ENCODE results near the gene ST7. TPM values are rescaled to one million over a fixed set of nuclear protein-coding genes. Genes with fewer than 3 reads are reported as not detected.

Gene ST7
- total RNA-seq (2021; ENCODE audit: unreplicated experiment) (19.6 TPM), Bru-seq, nascent RNA (percentile 76 among the genes with signal in this experiment), BruChase-seq, experiment 1, labeled RNA remaining after a 2-hour chase (percentile 64 among the genes with signal in this experiment), BruChase-seq, experiment 2, labeled RNA remaining after a 6-hour chase (percentile 66 among the genes with signal in this experiment)
- 14.3 TPM for polyA plus RNA-seq (2012; ENCODE audit: insufficient read length)
- long read RNA-seq, transcript ST7-202 (16 exons, 2,142 nt): major isoform, 6 of 37 reads
- long read RNA-seq, partial matches to known transcripts: 12 of 37 reads
- long read RNA-seq, other reads (novel, unspliced or antisense): 12 of 37 reads

- in situ Hi-C loops (cut with HindIII; ENCODE audit: low pct_unique_long_range_greater_than_20kb, low sequenced_read_pairs): no loop called here
- Histone ChIP-seq H3K27me3 (ENCODE audit: control insufficient read depth, insufficient read depth, low read length) (no peaks in the 10 kb centered on the region), H3K9me3 (ENCODE audit: control insufficient read depth, insufficient read depth, low read depth, low read length) (no peaks in the 10 kb centered on the region), H3K36me3 (ENCODE audit: control insufficient read depth, insufficient read depth, low read length) (no peaks in the 10 kb centered on the region; the same call in 1 of the 2 replicates), H3K4me1 (ENCODE audit: control insufficient read depth, insufficient read depth, low read length) (peaks cover 38% of the 10 kb centered on the region), H3K27ac (ENCODE audit: low read length) (peak within 1 kb of the TSS; percentile 95), H3K4me3 (ENCODE audit: low read depth in 2 of 2, low read length in 2 of 2) (peak within 1 kb of the TSS; percentile 87 to 91)
- TF ChIP-seq POLR2AphosphoS5 (IDR thresholded peaks at IDR 0.05; ENCODE audit: low read depth, low read length): no peak; the same call in 1 of the 2 replicates
- TF ChIP-seq TCF7L2 (IDR thresholded peaks at IDR 0.05; ENCODE audit: low read depth, low read length): no peak
- TF ChIP-seq CTCF (IDR thresholded peaks at IDR 0.05): no peak
- TF ChIP-seq SIN3A (IDR thresholded peaks at IDR 0.05; ENCODE audit: borderline replicate concordance, insufficient read depth, low read depth, low read length): no peak
- TF ChIP-seq REST (IDR thresholded peaks at IDR 0.05; ENCODE audit: insufficient read depth in 1 of 2, low read depth in 2 of 2, low read length in 1 of 2): no peak
- BruUV-seq (replicated peaks): no TSS peak
- intact Hi-C loops (cut with micrococcal nuclease; ENCODE audit: unreplicated experiment): loop anchor here (5.0 kb wide), 1 partner anchor 59 kb away; no protein-coding TSS in a partner anchor
- peak; percentile 60 for DNase-seq (ENCODE audit: low read depth, low spot score)
- ATAC-seq: peak; percentile 78
- POLR2A ChIA-PET: no interaction called here
- CTCF ChIA-PET: no interaction called here
Observed at GRCh38 chr7:116953372-116953905, at the start of gene ST7. Gene ST7, plus strand, starts transcription at chr7:116953501. Its CDS starts 40 bp downstream, at chr7:116953541.

GRCh38 chr7:116906391-116906790, 46.9 kb upstream of the ST7 start:
- H3K4me3 ChIP-seq (ENCODE audit: low read depth in 2 of 2, low read length in 2 of 2): no peak overlapping the region
- intact Hi-C loops (cut with micrococcal nuclease; ENCODE audit: unreplicated experiment) (no loop called here), in situ Hi-C loops (cut with HindIII; ENCODE audit: low pct_unique_long_range_greater_than_20kb, low sequenced_read_pairs) (no loop called here)
- TF ChIP-seq POLR2AphosphoS5 (IDR thresholded peaks at IDR 0.05; ENCODE audit: low read depth, low read length) (no peak), REST (IDR thresholded peaks at IDR 0.05; ENCODE audit: insufficient read depth in 1 of 2, low read depth in 2 of 2, low read length in 1 of 2) (no peak), SIN3A (IDR thresholded peaks at IDR 0.05; ENCODE audit: borderline replicate concordance, insufficient read depth, low read depth, low read length) (no peak), TCF7L2 (IDR thresholded peaks at IDR 0.05; ENCODE audit: low read depth, low read length) (no peak), CTCF (IDR thresholded peaks at IDR 0.05) (no peak)
- no peaks in the 10 kb centered on the region for H3K4me1 ChIP-seq (ENCODE audit: control insufficient read depth, insufficient read depth, low read length)
- no peak for DNase-seq (ENCODE audit: low read depth, low spot score)
- no TSS peak for BruUV-seq (replicated peaks)
- no peak overlapping the region for H3K27ac ChIP-seq (ENCODE audit: low read length)
- H3K9me3 ChIP-seq (ENCODE audit: control insufficient read depth, insufficient read depth, low read depth, low read length): no peaks in the 10 kb centered on the region
- ChIA-PET CTCF (no interaction called here), POLR2A (no interaction called here)
- H3K27me3 ChIP-seq (ENCODE audit: control insufficient read depth, insufficient read depth, low read length): no peaks in the 10 kb centered on the region
- no peak for ATAC-seq
- peaks cover 17% of the 10 kb centered on the region; the same call in 1 of the 2 replicates for H3K36me3 ChIP-seq (ENCODE audit: control insufficient read depth, insufficient read depth, low read length)

Data from Panc1 (cell line).